ENCODE data around the gene C12orf57.
A peak's percentile ranks its signal among the peaks of the same experiment; 100 is the strongest.

The C12orf57 gene

GRCh38 chr12:6965026-6965661 is 21.3 kb downstream of the C12orf57 start:
- peak; percentile 93 for DNase-seq (ENCODE audit: low spot score)

GRCh38 chr12:6965714-6966113 is 21.9 kb downstream of the C12orf57 start:
- DNase-seq (ENCODE audit: low spot score): no peak

GRCh38 chr12:6966351-6966750 is 22.5 kb downstream of the C12orf57 start:
- DNase-seq (ENCODE audit: low spot score): no peak

DNA sequence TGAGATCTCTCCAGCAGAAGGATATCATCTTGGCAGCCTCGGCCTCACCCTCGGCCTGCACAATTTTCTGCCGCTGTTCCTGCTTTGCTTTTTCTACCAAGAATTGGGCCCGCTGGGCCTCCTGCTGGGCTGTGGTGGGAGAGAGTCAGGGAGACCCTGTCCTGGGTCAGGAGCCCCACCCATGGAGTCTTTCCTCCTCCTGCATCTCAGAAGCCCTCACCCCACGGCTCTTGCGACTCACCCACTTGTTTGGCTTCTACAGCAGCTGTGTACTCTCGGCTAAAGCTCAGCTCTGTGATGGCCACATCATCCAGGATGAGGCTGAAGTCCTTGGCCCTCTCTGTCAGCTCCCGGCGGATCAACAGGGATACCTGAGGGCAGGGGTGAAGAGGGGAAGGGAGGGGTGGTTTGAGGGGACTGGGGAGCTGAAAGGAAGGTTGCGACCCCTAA is 23.9 kb downstream of the C12orf57 start:
- no peak for DNase-seq (ENCODE audit: low spot score)

DNA sequence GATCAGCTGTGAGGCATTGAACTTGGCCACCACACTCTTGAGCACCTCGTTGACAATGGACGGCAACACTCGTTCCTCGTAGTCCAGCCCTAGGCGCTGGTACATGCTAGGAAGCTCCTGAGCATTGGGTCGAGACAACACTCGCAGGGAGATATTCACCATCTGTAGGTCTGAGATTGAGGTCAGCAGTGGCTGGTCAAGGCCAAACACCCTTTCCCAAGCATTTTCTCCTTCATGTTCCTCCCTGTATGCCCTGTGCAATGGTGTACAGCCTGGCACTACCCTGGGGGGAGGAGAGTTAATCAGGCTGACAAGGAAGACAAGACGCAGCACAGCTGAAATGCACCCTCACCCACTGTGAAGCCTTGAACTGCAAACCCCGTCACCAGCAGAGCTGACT is 24.6 kb downstream of the C12orf57 start:
- DNase-seq (ENCODE audit: low spot score): no peak

DNA sequence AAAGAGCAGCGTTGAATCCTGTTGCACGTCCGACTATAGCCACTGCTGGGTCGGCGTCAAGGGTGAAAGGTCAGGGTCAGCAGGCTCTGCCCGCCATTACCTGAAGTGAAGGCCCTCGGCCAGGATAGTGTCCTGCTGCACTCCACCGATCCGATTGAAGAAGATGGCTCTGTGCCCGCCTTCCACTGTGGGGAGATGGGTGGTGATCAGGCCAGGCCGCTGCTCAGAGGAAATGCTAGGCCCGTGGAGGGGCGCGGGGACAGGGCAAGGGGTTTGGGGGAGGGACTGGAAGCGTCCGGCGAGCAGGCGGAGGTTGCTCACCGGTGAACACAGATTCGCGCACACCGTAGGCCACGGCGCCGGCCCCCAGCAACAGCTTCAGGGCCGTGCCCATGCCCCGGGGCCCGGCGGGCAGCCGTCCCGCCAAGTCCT is 26.3 kb downstream of the C12orf57 start:
- no peak for DNase-seq (ENCODE audit: low spot score)

GRCh38 chr12:6974180-6974579 is 30.4 kb downstream of the C12orf57 start:
- DNase-seq (ENCODE audit: low spot score): no peak

GRCh38 chr12:6975297-6976032 is 31.6 kb downstream of the C12orf57 start:
- no peak for DNase-seq (ENCODE audit: low spot score)

DNA sequence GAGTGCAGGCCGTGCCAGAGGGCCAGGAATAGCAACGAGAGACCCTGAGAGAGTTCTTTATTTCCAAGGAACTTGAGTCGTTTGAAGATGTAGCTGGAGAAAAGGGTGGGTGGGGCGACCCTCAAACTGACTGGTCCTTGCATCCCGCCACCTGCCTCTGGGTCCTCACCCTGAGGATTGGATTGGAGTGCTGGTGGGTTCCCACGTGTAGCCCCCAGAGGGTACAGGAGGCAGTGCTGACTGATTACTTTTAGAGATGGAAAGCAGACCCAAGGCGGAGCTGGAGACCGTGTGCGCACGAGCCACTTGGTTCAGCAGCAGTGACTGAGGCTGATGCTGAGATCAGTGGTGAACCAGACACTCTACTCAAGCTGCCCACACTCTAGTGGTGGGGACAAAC is 33.8 kb downstream of the C12orf57 start:
- DNase-seq (ENCODE audit: low spot score): no peak

DNA sequence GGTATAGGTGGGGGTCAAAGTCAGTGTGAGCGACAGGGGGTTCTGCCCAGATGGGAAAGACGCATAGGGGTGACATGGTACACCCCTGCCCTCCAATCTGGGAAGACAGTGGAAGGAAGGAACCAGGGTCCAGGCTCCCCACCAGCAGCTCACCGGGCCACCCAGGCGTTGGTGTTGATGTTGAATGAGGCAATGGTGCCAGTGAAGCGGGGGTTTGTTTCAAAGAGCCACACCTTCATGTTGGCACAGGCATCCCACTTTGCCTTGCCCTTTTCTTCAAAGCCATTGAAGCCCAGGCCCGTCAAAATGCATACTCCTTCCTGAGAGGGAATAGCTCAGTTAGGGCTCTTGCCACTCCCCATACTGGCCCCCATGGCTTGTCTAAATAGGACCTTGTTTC is 34.4 kb downstream of the C12orf57 start:
- DNase-seq (ENCODE audit: low spot score): no peak

DNA sequence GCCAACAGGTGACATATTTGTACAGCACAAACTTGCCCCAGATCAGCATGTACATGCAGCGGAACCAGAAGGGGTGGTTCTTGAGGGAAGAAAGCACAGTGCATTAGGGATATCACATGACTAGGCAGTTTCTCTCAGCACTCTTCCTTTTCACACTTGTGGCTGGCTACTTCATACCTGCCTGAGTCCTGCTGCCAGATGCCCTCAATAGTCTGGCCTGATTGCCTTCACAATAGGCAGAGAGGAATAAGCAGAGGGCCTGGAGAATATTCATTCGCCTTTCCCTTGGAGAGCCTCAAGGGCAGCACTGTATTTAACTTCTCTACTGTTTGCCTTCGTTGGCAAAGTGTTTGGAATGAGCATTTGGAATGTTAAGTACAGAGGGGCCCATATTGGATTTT is 34.8 kb downstream of the C12orf57 start:
- DNase-seq (ENCODE audit: low spot score): no peak

- no peak for DNase-seq (ENCODE audit: low spot score)
Observed at GRCh38 chr12:6979021-6979420, 35.2 kb downstream of the C12orf57 start.

GRCh38 chr12:6979453-6979852 is 35.6 kb downstream of the C12orf57 start:
- no peak for DNase-seq (ENCODE audit: low spot score)

GRCh38 chr12:6980075-6980474 is 36.3 kb downstream of the C12orf57 start:
- no peak for DNase-seq (ENCODE audit: low spot score)

GRCh38 chr12:6980740-6981139 is 36.9 kb downstream of the C12orf57 start:
- no peak for DNase-seq (ENCODE audit: low spot score)

- no peak for DNase-seq (ENCODE audit: low spot score)
Observed at GRCh38 chr12:6981152-6982052, 37.6 kb downstream of the C12orf57 start.

- DNase-seq (ENCODE audit: low spot score): no peak
Observed at GRCh38 chr12:6982532-6982931, 38.7 kb downstream of the C12orf57 start.

DNA sequence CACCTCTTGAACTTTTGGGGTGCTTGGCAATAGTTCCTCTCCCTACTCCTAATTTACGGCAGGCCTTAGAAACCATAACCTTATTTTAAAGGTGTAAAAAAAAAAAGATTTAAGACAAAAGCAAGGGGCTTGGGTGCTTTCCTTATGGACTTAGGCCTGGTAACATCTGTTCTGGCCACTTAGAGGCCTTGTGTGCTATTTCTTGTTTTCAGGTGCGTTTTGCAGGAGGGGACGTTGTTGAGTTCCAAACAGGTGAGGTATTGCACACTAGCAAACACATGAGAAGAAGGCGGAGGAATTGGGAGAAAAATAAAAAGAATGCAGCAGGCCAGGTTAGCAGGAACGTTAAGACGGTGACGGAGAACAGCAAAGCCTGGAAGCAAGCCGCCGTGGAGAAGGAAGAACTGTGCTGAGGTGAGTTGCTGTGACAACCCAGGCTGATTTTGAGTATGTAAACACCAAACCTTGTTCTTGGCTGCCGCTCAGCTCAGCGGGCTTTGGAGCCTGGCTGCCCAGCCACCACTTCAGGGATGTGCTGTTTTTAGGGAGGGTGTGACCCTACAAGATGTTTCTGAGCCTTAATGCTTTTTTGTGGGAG is 44.2 kb downstream of the C12orf57 start:
- DNase-seq (ENCODE audit: low spot score): no peak

Measured in HuH-7 (cell line).